Thoracic aorta (tissue), 2 donors: Measurements from ENCODE around the gene BAAT. TPM values are rescaled to one million over a fixed set of nuclear protein-coding genes. Genes with fewer than 3 reads are reported as not detected.

Experiments
- ATAC-seq: fragments of 150-250 bp; one replicate; pipeline ENCODE4 v1.8.0; 2017; ENCODE audit warnings: low read depth; ENCODE audit not compliant: insufficient number of reproducible peaks, low FRiP score
- DNase-seq: peaks from one replicate; pipeline ENCODE4 v3.0.0-alpha.2; 2020; ENCODE audit warnings: low spot score
- H3K27ac ChIP-seq, 2 donors: fragments of 200-600 bp; sonication (generic); 1 replicate in 1 of 2; 2 replicates in 1 of 2; pipeline ENCODE4 v1.5.1; 2016; ENCODE audit warnings: mild to moderate bottlenecking in 2 of 2, moderate library complexity in 2 of 2
- H3K27me3 ChIP-seq: fragments of 200-600 bp; sonication (generic); replicated peaks from 2 replicates; pipeline ENCODE4 v1.6.0; 2016; ENCODE audit warnings: mild to moderate bottlenecking; ENCODE audit not compliant: insufficient read depth
- H3K36me3 ChIP-seq: fragments of 200-600 bp; sonication (generic); one replicate; pipeline ENCODE4 v1.5.1; 2016
- H3K4me1 ChIP-seq, 2 donors: fragments of 200-600 bp; sonication (generic); 1 replicate in 1 of 2; 2 replicates in 1 of 2; pipeline versions ENCODE4 v1.5.1 to v1.6.0; 2016; ENCODE audit warnings: low read depth in 2 of 2, mild to moderate bottlenecking in 1 of 2; ENCODE audit not compliant: control insufficient read depth in 1 of 2
- H3K4me3 ChIP-seq: fragments of 200-600 bp; sonication (generic); 2 replicates; pipeline ENCODE4 v1.5.1; 2016; ENCODE audit warnings: mild to moderate bottlenecking
- H3K9me3 ChIP-seq: fragments of 200-600 bp; sonication (generic); 2 replicates; pipeline ENCODE4 v1.5.1; 2016
- total RNA-seq, 2 donors: library from RNA; depleted of rRNA; stranded (reverse); fragments of >200 nt; gene quantifications; one replicate each; pipeline versions ENCODE4 v1.1.0 to v1.2.3, GENCODE V29; 2016
- TF ChIP-seq, protein P1 (sequence below): fragments of 200-600 bp; sonication (generic); IDR thresholded peaks from one replicate; pipeline ENCODE4 v1.5.1; 2019; ENCODE audit warnings: antibody characterized with exemption

The BAAT gene
- total RNA-seq, 2 donors from 2014 or later = 0.92 TPM; not detected in 1

DNA sequence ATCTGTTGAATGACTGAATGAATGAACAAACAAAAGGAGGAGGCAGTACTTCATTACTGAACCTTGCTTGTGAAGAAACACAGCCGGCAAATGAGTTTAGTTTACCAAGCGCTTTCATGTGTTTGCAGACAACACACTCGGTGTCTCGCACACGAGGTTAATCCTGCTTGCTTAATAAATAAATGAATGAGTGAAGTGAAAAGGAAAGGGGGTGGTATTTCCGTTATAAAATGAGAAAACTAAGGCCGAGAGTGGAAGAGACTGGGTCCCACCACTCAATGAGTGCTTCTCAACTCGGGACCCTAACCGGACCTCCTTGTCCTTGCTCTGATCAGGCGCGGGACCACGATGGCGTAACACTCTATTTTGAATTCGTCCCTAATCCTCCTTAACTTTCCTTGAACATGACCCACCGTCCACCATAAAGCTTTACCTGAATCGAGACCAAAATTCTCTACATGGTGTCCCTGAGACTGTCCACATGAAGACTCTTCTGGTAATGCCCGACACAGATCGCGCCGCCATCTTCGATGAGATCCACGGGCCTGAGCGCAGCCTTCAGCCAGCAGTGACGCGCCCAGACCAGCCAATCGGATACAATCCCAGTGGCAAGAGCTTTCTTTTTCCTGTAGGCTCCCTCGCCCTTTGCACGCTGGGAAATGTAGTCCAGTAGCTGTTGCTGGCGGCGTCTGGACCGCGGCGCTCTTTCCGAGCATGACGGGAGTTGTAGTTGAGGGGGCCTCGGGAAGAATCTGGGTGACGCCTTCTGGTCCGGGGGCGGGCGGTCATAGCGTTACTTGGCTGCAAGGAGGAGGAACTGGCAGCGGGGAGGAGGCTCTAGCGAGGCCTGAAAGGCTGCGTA, 13.5 kb upstream of the BAAT start, which contains the start of the genes MRPL50 and ZNF189:
MRPL50 (minus strand) TSS at position 551 of the 862 bp plus-strand sequence; CDS start at position 525, 26 bp downstream.
ZNF189 (plus strand) TSS at position 784 of the 862 bp plus-strand sequence. CDS start 306 bp downstream, outside the sequence.
- peak within 1 kb of the TSS; percentile 89 for H3K4me3 ChIP-seq
- peaks cover 24% of the 10 kb centered on the region for H3K36me3 ChIP-seq
- H3K9me3 ChIP-seq = no peaks in the 10 kb centered on the region
- peak within 1 kb of the TSS; percentile 67 to 79 for H3K27ac ChIP-seq
- peak; percentile 98 for DNase-seq
- no peaks in the 10 kb centered on the region for H3K27me3 ChIP-seq
- TF ChIP-seq, protein P1, sequence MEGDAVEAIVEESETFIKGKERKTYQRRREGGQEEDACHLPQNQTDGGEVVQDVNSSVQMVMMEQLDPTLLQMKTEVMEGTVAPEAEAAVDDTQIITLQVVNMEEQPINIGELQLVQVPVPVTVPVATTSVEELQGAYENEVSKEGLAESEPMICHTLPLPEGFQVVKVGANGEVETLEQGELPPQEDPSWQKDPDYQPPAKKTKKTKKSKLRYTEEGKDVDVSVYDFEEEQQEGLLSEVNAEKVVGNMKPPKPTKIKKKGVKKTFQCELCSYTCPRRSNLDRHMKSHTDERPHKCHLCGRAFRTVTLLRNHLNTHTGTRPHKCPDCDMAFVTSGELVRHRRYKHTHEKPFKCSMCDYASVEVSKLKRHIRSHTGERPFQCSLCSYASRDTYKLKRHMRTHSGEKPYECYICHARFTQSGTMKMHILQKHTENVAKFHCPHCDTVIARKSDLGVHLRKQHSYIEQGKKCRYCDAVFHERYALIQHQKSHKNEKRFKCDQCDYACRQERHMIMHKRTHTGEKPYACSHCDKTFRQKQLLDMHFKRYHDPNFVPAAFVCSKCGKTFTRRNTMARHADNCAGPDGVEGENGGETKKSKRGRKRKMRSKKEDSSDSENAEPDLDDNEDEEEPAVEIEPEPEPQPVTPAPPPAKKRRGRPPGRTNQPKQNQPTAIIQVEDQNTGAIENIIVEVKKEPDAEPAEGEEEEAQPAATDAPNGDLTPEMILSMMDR = no peak
- ATAC-seq = peak; percentile 99
- H3K4me1 ChIP-seq = peaks cover 13 to 41% of the 10 kb centered on the region in 2 donors

DNA sequence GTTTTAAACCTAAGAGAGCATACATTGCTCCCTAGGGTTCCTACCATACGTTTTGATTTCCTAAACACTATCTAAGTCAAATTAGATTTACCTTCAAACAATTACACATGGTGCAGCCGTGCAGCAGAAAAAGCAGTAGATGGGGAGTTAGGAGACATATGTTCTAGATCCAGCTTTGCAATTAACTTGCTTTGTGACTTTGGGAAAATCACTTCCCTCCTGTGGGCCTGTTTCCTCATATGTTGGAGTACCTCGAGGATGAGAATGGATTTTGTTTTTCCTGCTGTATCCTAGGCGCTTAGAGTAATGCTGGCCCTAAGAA, 12.9 kb upstream of the BAAT start:
- peaks cover 18% of the 10 kb centered on the region for H3K36me3 ChIP-seq
- DNase-seq (no peak), ATAC-seq (no peak)
- H3K9me3 ChIP-seq = no peaks in the 10 kb centered on the region
- TF ChIP-seq, protein P1 = no peak
- H3K27me3 ChIP-seq = no peaks in the 10 kb centered on the region
- peaks cover 13 to 41% of the 10 kb centered on the region in 2 donors for H3K4me1 ChIP-seq
- peak overlapping the region; percentile 89 for H3K4me3 ChIP-seq
- H3K27ac ChIP-seq = peak overlapping the region; percentile 67 to 79

DNA sequence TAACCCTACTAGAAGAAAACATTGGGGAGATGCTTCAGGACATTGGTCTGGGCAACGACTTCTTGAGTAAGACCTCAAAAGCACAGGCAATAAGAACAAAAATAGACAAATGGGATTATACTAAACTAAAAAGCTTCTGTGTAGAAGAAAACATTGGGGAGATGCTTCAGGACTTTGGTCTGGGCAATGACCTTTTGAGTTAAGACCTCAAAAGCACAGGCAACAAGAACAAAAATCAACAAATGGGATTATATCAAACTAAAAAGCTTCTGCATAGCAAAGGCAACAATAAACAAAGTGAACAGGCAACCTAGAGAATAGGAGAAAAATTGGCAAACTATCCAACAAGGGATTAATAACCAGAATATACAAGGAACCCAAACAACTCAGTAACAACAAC, 9.9 kb upstream of the BAAT start:
- no peak for DNase-seq
- H3K9me3 ChIP-seq = no peaks in the 10 kb centered on the region
- no peaks in the 10 kb centered on the region for H3K27me3 ChIP-seq
- H3K27ac ChIP-seq = no peak overlapping the region
- ATAC-seq = no peak
- TF ChIP-seq, protein P1 = no peak
- H3K4me3 ChIP-seq = no peak overlapping the region
- no peaks in the 10 kb centered on the region for H3K36me3 ChIP-seq
- H3K4me1 ChIP-seq = peaks cover 9 to 23% of the 10 kb centered on the region in 2 donors

DNA sequence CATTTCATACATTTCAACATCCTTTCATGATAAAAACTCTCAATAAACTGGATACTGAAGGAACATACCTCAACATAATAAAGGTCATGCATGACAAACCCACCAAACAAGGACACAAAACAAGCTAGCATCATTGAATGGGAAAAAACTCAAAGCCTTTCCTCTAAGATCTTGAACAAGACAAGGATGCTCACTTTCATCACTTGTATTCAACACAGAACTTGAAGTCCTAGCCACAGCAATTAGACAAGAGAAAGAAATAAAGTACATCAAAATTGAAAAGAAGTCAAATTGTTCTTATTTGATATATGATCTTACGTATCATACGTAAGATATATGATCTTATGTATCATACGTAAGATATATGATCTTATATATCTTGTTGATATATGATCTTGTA, 8.3 kb upstream of the BAAT start:
- Histone ChIP-seq H3K9me3 (no peaks in the 10 kb centered on the region), H3K27me3 (no peaks in the 10 kb centered on the region), H3K4me3 (no peak overlapping the region), H3K36me3 (peaks cover 6% of the 10 kb centered on the region), H3K27ac (no peak overlapping the region), H3K4me1 (peaks cover 9 to 18% of the 10 kb centered on the region in 2 donors)
- TF ChIP-seq, protein P1 = no peak
- DNase-seq = no peak
- ATAC-seq = no peak

DNA sequence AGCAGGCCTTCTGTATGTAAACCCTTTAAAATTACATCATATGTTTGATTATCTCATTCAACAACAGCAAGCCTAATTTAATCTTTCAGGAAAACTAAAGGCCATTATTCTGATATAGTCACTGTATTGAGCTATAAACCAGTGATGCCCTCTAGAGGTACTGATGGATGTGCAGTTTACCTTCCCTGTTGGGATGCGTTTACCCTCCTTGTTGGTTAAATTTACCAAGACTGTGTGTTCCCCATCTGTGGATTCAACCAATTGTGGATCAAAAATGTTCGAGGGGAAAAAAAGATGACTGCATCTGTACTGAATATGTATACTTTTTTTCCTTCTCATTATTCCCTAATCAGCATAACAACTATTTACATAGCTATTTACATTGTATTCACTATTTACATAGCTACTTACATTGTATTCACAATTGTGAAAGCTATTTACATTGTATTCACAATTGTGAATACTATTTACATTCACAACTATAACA, 3.7 kb upstream of the BAAT start:
- ATAC-seq = no peak
- no peaks in the 10 kb centered on the region for H3K4me1 ChIP-seq
- TF ChIP-seq, protein P1 = no peak
- no peaks in the 10 kb centered on the region for H3K27me3 ChIP-seq
- DNase-seq = no peak
- peaks cover 6% of the 10 kb centered on the region for H3K36me3 ChIP-seq
- H3K27ac ChIP-seq = no peak overlapping the region
- H3K9me3 ChIP-seq = peaks cover 12% of the 10 kb centered on the region
- no peak overlapping the region for H3K4me3 ChIP-seq
